Testis (tissue), 3 donors: ENCODE measurements around the gene UGGT2. TPM values are rescaled to one million over a fixed set of nuclear protein-coding genes. Genes with fewer than 3 reads are reported as not detected.

Experiments
- DNase-seq: peaks from one replicate; pipeline ENCODE4 v3.0.0-alpha.2; 2019
- H3K27ac ChIP-seq, 2 donors: fragments of 200-600 bp; sonication (generic); one replicate each; pipeline ENCODE4 v1.5.1; 2019
- H3K27me3 ChIP-seq: fragments of 200-600 bp; sonication (generic); one replicate; pipeline ENCODE4 v1.5.1; 2019
- H3K36me3 ChIP-seq: fragments of 200-600 bp; sonication (generic); one replicate; pipeline ENCODE4 v1.5.1; 2017; ENCODE audit warnings: low read depth; ENCODE audit errors: missing control alignments
- H3K4me1 ChIP-seq: fragments of 200-600 bp; sonication (generic); one replicate; pipeline ENCODE4 v1.5.1; 2019
- H3K4me3 ChIP-seq, 2 donors: fragments of 200-600 bp; sonication (generic); one replicate each; pipeline ENCODE4 v1.5.1; 2017 to 2019
- H3K9me3 ChIP-seq: fragments of 200-600 bp; sonication (generic); one replicate; pipeline ENCODE4 v1.5.1; 2017
- POLR2A ChIP-seq: fragments of 450-650 bp; IDR thresholded peaks from one replicate; pipeline ENCODE4 v1.6.1; 2017; ENCODE audit warnings: antibody characterized with exemption, mild to moderate bottlenecking, moderate library complexity
- WGBS, 2 donors: methylation state at CpG; one replicate each; pipeline ENCODE4 v1.1.5; 2018; 5-methylcytosine and 5-hydroxymethylcytosine counted together
- intact Hi-C: fragments of 100-400 bp; cut with DNase I; formaldehyde crosslinking; loops from one replicate; pipeline ENCODE4 v1.15.1; 2023; ENCODE audit warnings: low total_unique reads
- polyA plus RNA-seq: library from polyadenylated mRNA; stranded (reverse); fragments of 350-450 nt; fragmentation: Illumina TruSeq; extraction: RNeasy Lipid Tissue Mini Kit (QIAGEN cat#74804); gene quantifications from one replicate; pipeline ENCODE4 v1.2.3, GENCODE V29; 2014; ENCODE audit warnings: low read depth, low replicate concordance; ENCODE audit not compliant: insufficient read depth
- total RNA-seq, 2 donors: library from RNA; depleted of rRNA; stranded (reverse); fragments of >200 nt; gene quantifications; one replicate each; pipeline ENCODE4 v1.2.3, GENCODE V29; 2016
- TF ChIP-seq, protein P1 (sequence below), 3 experiments: fragments of 450-650 bp in 2 of 3; fragments of 200-600 bp in 1 of 3; sonication (generic) in 1 of 3; IDR thresholded peaks; one replicate each; pipeline ENCODE4 v1.5.1; 2016 to 2019; ENCODE audit warnings: antibody characterized with exemption in 3 of 3, mild to moderate bottlenecking in 2 of 3, moderate library complexity in 1 of 3

The UGGT2 gene
- total and polyA plus RNA-seq, 3 donors from 2014 or later = 24.6 to 62.6 (median 55.8) TPM

DNA sequence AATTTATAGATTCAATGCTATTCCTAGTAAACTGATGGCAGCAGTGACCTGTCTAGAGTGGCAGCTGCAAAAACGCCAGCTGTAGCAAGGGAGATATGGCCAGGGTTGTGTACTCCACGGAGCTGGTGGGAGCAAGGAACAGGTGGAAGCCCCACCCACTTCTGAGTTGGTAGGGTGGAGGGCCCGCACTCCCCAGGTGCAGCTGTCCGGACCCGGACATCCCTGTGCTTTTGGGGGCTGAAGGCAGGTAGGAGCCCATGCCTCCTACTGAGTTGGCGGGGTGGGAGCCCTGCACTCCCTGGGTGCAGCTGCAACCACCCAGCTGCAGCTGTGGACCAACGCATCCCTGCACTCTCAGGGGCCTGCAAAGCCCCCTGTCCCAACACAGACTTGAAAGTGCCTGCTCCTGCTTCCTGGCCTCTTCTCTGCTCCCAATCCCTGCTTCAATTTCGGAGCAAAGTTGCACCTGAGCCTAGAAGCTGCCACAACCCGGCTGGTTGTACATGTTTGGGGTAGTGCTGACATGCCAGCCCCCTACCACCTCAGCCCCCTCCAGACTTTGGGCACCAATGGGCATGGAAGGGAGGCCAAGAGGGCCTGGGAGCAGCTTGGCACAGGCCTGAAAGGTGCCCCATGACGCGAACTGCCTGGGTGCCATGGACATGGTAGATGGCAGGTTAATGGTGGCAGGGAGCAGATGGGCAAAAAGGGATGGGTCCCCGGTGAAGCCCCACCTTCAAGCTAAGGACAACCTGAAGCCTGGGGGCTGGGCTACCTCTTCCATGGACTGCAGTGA, 19.8 kb downstream of the UGGT2 start:
- Histone ChIP-seq H3K27me3 (no peaks in the 10 kb centered on the region), H3K27ac (no peak overlapping the region), H3K4me1 (no peaks in the 10 kb centered on the region), H3K9me3 (no peaks in the 10 kb centered on the region), H3K4me3 (no peak overlapping the region), H3K36me3 (no peaks in the 10 kb centered on the region)
- DNase-seq = no peak
- 95% methylated on average over 8 to 12 of the region's 12 CpGs for WGBS, 2 donors
- intact Hi-C loops = no loop called here
- TF ChIP-seq POLR2A = no peak
- TF ChIP-seq, protein P1, sequence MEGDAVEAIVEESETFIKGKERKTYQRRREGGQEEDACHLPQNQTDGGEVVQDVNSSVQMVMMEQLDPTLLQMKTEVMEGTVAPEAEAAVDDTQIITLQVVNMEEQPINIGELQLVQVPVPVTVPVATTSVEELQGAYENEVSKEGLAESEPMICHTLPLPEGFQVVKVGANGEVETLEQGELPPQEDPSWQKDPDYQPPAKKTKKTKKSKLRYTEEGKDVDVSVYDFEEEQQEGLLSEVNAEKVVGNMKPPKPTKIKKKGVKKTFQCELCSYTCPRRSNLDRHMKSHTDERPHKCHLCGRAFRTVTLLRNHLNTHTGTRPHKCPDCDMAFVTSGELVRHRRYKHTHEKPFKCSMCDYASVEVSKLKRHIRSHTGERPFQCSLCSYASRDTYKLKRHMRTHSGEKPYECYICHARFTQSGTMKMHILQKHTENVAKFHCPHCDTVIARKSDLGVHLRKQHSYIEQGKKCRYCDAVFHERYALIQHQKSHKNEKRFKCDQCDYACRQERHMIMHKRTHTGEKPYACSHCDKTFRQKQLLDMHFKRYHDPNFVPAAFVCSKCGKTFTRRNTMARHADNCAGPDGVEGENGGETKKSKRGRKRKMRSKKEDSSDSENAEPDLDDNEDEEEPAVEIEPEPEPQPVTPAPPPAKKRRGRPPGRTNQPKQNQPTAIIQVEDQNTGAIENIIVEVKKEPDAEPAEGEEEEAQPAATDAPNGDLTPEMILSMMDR (IDR thresholded peaks at IDR 0.05) = no peak

DNA sequence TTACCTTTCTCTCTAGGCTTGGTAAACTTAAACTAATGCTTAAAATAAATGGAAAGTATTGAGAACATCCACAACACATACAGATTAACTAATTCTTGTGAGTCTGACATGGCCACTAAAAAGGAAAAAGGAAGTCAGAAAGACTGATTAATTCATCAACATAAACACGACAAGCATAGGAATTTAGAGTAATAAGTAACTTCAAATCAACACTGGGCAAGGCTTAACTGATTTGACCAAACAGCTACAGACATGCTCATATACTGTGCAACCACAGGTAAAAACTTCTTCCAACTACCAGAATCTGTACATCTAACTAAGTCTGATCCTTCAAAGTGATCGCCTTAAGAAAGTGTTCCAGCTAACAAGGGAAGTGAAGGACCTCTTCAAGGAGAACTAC, 20.5 kb downstream of the UGGT2 start:
- Histone ChIP-seq H3K9me3 (no peaks in the 10 kb centered on the region), H3K4me3 (no peak overlapping the region), H3K27ac (no peak overlapping the region), H3K27me3 (no peaks in the 10 kb centered on the region), H3K36me3 (no peaks in the 10 kb centered on the region), H3K4me1 (no peaks in the 10 kb centered on the region)
- no peak for DNase-seq
- intact Hi-C loops = no loop called here
- TF ChIP-seq, protein P1 (IDR thresholded peaks at IDR 0.05) = no peak
- no peak for TF ChIP-seq POLR2A
- 83 to 89% methylated on average over 2 of the region's 2 CpGs for WGBS, 2 donors

DNA sequence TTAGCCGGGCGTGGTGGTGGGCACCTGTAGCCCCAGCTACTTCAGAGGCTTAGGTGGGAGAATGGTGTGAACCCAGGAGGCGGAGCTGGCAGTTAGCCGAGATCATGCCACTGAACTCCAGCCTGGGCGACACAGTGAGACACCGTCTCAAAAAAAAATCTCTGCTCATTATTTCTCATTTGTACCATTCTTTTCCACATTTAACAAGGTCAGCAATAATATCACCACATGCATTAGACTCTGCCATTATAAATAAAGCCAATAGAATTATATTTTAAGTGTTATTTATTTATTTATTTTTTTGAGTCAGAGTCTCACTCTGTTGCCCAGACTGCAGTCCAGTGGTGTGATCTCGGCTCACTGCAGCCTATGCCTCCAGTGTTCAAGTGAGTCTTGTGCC, 24.2 kb downstream of the UGGT2 start:
- Histone ChIP-seq H3K4me3 (no peak overlapping the region), H3K27ac (no peak overlapping the region), H3K36me3 (no peaks in the 10 kb centered on the region), H3K27me3 (no peaks in the 10 kb centered on the region), H3K4me1 (no peaks in the 10 kb centered on the region), H3K9me3 (no peaks in the 10 kb centered on the region)
- intact Hi-C loops = no loop called here
- TF ChIP-seq, protein P1 (IDR thresholded peaks at IDR 0.05) = no peak
- no peak for TF ChIP-seq POLR2A
- DNase-seq = no peak
- WGBS, 2 donors = 89 to 97% methylated on average over 7 of the region's 7 CpGs

DNA sequence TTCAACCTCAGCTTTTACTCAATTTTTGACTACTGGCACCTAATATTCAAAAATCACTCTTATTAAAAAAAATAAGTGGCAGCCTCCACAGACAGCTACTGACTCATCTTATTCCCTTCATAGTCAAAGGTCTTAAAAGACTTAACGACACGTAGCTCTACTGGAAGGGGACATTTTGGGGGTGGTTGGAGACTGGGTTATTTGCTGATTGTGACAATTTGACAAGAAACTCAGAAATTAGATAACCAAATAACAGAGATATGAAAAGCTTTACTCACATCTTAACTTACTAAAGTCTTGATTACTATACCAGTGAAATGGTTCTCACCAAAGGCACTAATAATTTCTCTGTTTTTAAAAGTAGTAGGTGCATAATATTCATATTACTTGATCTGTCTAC, 25.7 kb downstream of the UGGT2 start:
- H3K27me3 ChIP-seq = no peaks in the 10 kb centered on the region
- intact Hi-C loops = no loop called here
- no peak for DNase-seq
- H3K9me3 ChIP-seq = no peaks in the 10 kb centered on the region
- H3K27ac ChIP-seq = no peak overlapping the region
- no peak for TF ChIP-seq POLR2A
- TF ChIP-seq, protein P1 (IDR thresholded peaks at IDR 0.05) = no peak
- WGBS, 2 donors = 96 to 99% methylated on average over 2 of the region's 2 CpGs
- no peak overlapping the region for H3K4me3 ChIP-seq
- no peaks in the 10 kb centered on the region for H3K4me1 ChIP-seq
- no peaks in the 10 kb centered on the region for H3K36me3 ChIP-seq

DNA sequence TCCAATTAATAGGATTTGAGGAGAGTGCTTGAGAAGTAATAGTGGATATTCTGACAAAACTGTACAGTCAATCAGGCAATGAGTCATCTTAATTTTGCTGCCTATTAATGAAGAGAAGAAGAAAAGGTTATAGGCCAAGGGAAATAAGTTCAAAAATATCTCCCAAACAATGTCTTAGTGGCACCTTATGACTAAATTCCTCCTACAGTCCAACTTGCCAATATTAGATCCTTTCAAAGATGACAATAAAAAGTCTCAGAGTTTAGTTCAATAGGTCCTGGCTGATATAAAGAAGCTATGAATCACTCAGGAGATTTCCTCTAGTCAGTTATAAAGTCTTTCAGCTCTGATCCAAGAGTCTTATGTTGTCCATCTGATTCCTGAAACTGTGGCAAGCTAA, 27.9 kb downstream of the UGGT2 start:
- Histone ChIP-seq H3K27me3 (no peaks in the 10 kb centered on the region), H3K4me1 (no peaks in the 10 kb centered on the region), H3K36me3 (no peaks in the 10 kb centered on the region), H3K27ac (no peak overlapping the region), H3K9me3 (no peaks in the 10 kb centered on the region), H3K4me3 (no peak overlapping the region)
- intact Hi-C loops = no loop called here
- TF ChIP-seq, protein P1 (IDR thresholded peaks at IDR 0.05) = no peak
- TF ChIP-seq POLR2A = no peak
- no peak for DNase-seq
